ENCODE results near the gene TNFRSF12A. TPM values are rescaled to one million over a fixed set of nuclear protein-coding genes. Genes with fewer than 3 reads are reported as not detected.

Gene TNFRSF12A
- total and polyA plus RNA-seq, 11 donors: 27.8 to 824 (median 97.1) TPM

DNA sequence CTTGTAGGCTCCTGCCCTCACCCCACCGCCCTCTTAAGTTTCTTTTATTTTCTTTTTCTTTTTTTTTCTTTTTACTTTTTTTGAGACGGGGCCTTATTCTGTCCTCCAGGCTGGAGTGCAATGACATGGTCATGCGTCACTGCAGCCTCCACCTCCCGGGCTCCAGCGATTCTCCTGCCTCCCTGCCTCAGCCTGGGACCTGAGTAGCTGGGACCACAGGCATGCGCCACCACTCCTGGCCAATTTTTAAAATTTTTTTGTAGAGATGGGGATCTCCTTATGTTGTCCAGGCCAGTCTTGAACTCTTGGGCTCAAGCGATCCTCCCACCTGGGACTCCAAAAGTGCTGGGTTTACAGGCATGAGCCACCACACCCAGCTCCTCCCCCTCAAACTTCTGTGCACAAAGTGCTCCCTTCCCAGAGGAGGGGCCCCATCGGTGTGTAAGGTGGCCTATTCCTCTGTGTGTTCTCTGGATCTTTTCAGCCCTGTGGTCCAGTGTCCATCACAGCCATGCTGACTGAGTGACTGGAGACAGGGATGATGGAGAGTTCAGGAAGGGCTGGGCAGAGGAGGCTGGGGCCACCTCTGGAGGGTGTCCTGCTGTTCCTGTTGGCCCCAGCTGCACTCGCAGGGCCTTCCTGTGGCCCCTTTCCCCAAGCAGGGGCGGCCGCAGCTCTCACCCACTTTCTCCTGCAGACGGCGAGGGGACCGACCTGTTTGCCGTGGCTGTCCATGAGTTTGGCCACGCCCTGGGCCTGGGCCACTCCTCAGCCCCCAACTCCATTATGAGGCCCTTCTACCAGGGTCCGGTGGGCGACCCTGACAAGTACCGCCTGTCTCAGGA is 36.4 kb downstream of the TNFRSF12A start:
- DNase-seq: no peak
- TF ChIP-seq POLR2A (IDR thresholded peaks at IDR 0.05): no peak
- TF ChIP-seq, protein P1, sequence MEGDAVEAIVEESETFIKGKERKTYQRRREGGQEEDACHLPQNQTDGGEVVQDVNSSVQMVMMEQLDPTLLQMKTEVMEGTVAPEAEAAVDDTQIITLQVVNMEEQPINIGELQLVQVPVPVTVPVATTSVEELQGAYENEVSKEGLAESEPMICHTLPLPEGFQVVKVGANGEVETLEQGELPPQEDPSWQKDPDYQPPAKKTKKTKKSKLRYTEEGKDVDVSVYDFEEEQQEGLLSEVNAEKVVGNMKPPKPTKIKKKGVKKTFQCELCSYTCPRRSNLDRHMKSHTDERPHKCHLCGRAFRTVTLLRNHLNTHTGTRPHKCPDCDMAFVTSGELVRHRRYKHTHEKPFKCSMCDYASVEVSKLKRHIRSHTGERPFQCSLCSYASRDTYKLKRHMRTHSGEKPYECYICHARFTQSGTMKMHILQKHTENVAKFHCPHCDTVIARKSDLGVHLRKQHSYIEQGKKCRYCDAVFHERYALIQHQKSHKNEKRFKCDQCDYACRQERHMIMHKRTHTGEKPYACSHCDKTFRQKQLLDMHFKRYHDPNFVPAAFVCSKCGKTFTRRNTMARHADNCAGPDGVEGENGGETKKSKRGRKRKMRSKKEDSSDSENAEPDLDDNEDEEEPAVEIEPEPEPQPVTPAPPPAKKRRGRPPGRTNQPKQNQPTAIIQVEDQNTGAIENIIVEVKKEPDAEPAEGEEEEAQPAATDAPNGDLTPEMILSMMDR (IDR thresholded peaks at IDR 0.05): no peak
- Histone ChIP-seq H3K4me3 (no peak overlapping the region), H3K27ac (no peak overlapping the region), H3K27me3 (no peaks in the 10 kb centered on the region), H3K36me3 (no peaks in the 10 kb centered on the region), H3K9me3 (no peaks in the 10 kb centered on the region), H3K4me1 (peaks cover 0 to 49% (median 19%) of the 10 kb centered on the region in 12 donors)
- WGBS, 4 donors: 87 to 91% (median 90%) methylated on average over 19 of the region's 19 CpGs
- intact Hi-C loops (cut with DNase I): loop anchor here in 7 of 10 donors (5.0 to 10.0 kb wide), 6 partner anchors 46 to 398 kb away; partner anchors contain the start of gene ZNF205 (in 1 of the 7)
- no peak for ATAC-seq

DNA sequence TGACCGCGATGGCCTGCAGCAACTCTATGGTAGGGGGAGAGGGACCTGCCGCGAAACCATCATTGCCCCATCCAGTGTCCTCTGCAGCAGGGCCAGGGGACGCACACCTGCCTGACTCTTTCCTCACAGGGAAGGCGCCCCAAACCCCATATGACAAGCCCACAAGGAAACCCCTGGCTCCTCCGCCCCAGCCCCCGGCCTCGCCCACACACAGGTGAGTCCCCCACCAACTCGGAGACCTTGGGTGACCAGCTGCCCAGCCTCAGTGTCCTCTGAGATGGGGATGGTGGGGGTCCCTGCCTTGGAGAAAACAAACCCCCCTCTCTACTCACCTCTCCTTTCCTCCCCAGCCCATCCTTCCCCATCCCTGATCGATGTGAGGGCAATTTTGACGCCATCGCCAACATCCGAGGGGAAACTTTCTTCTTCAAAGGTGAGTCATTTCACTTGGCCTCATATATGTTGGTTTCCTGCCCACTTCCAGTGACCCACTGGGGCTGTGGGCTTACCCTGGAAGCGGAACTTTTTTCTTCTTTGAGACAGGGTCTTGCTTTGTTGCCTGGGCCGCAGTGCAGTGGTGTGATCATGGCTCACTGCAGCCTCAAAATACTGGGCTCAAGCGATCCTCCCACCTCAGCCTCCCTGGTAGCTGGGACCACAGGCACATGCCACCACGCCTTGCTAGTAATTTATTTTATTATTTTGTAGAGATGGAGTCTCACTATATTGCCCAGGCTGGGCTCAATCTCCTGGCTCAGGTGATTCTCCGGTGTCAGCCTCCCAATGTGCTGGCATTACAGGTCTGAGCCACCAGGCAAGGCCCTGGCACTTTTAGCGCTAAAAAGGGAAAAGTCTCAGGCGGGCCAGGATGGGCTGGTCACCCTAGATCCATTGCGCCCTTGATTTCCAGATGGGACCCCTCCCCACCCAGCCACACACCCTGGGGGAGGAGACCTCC is 37.3 kb downstream of the TNFRSF12A start:
- Histone ChIP-seq H3K27me3 (no peaks in the 10 kb centered on the region), H3K36me3 (no peaks in the 10 kb centered on the region), H3K4me1 (peaks cover 0 to 52% (median 19%) of the 10 kb centered on the region in 12 donors), H3K27ac (peak overlapping the region in 1 of 12 donors; percentile 91), H3K9me3 (no peaks in the 10 kb centered on the region), H3K4me3 (peak overlapping the region in 8 of 12 donors; percentile 77 to 99 (median 98))
- DNase-seq (no peak), ATAC-seq (no peak)
- 92 to 94% (median 93%) methylated on average over 17 to 22 of the region's 22 CpGs for WGBS, 4 donors
- intact Hi-C loops (cut with DNase I): loop anchor here (2.0 to 10.0 kb wide), 10 partner anchors 29 to 397 kb away; partner anchors contain the start of gene ZNF205 (in 1 of the 10)
- TF ChIP-seq, protein P1 (IDR thresholded peaks at IDR 0.05): no peak
- TF ChIP-seq POLR2A (IDR thresholded peaks at IDR 0.05): no peak

DNA sequence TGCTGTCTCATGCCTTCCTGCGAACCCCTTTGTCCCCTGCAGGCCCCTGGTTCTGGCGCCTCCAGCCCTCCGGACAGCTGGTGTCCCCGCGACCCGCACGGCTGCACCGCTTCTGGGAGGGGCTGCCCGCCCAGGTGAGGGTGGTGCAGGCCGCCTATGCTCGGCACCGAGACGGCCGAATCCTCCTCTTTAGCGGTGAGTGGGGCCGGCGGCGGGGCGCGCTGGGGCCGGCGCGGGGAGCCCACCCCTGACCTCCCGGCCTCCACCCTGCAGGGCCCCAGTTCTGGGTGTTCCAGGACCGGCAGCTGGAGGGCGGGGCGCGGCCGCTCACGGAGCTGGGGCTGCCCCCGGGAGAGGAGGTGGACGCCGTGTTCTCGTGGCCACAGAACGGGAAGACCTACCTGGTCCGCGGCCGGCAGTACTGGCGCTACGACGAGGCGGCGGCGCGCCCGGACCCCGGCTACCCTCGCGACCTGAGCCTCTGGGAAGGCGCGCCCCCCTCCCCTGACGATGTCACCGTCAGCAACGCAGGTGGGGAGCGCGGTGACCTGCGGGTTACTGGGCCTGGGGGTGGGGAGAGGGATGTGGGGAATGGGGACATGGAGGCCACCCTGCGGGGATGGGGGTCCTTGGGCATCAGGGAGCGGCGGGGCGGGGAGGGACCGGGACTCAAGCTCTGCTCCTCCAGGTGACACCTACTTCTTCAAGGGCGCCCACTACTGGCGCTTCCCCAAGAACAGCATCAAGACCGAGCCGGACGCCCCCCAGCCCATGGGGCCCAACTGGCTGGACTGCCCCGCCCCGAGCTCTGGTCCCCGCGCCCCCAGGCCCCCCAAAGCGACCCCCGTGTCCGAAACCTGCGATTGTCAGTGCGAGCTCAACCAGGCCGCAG is 38.2 kb downstream of the TNFRSF12A start:
- DNase-seq (peak in 4 of 5 donors; percentile 49 to 79 (median 63)), ATAC-seq (peak in 3 of 4 donors; percentile 6 to 32 (median 21))
- 0 to 19% (median 10%) methylated on average over 20 to 77 of the region's 77 CpGs for WGBS, 4 donors
- Histone ChIP-seq H3K27ac (peak overlapping the region in 11 of 12 donors; percentile 81 to 92 (median 88)), H3K4me3 (peak overlapping the region; percentile 77 to 99 (median 94)), H3K36me3 (no peaks in the 10 kb centered on the region), H3K9me3 (no peaks in the 10 kb centered on the region), H3K27me3 (no peaks in the 10 kb centered on the region), H3K4me1 (peaks cover 0 to 55% (median 19%) of the 10 kb centered on the region in 12 donors)
- no peak for TF ChIP-seq POLR2A (IDR thresholded peaks at IDR 0.05)
- TF ChIP-seq, protein P1 (IDR thresholded peaks at IDR 0.05): peak in 1 of 12 donors; percentile 6
- intact Hi-C loops (cut with DNase I): loop anchor here (1.0 to 10.0 kb wide), 13 partner anchors 28 to 396 kb away; partner anchors contain the start of gene ZNF205 (in 1 of the 10)
